Type B pancreatic cell (in vitro differentiated cells): ENCODE measurements around the gene ATG16L2. TPM values are rescaled to one million over a fixed set of nuclear protein-coding genes. Genes with fewer than 3 reads are reported as not detected.
A peak's percentile ranks its signal among the peaks of the same experiment; 100 is the strongest.
"Not testable (repeated sequence)": the region's sequence is repeated elsewhere in the genome, so short reads cannot be mapped to it uniquely, and the experiment has no call there.

Source experiments
- DNase-seq: peaks from one replicate; pipeline ENCODE4 v3.0.0; 2021; ENCODE audit warnings: mixed read lengths; ENCODE audit not compliant: unreplicated experiment; ENCODE audit errors: extremely low spot score
- H3K27ac Mint-ChIP-seq: 2 replicates; pipeline ENCODE4 v1.8.0; 2021; ENCODE audit warnings: mild to moderate bottlenecking, mixed read lengths
- H3K27me3 Mint-ChIP-seq: 2 replicates; pipeline ENCODE4 v1.8.0; 2021; ENCODE audit warnings: mixed read lengths
- H3K36me3 Mint-ChIP-seq: 2 replicates; pipeline ENCODE4 v1.8.0; 2021; ENCODE audit warnings: mixed read lengths
- H3K4me1 Mint-ChIP-seq: one replicate; pipeline ENCODE4 v1.8.0; 2021; ENCODE audit warnings: mixed read lengths; ENCODE audit not compliant: unreplicated experiment
- H3K4me3 Mint-ChIP-seq: 2 replicates; pipeline ENCODE4 v1.8.0; 2021; ENCODE audit warnings: mild to moderate bottlenecking, mixed read lengths
- H3K9me3 Mint-ChIP-seq: 2 replicates; pipeline ENCODE4 v1.8.0; 2021; ENCODE audit warnings: mixed read lengths
- total RNA-seq: library from RNA; stranded (reverse); gene quantifications from 2 replicates; pipeline ENCODE4 v1.2.1, GENCODE V29; 2021; ENCODE audit warnings: low replicate concordance
- TF ChIP-seq, protein P1 (sequence below): fragments of 200-600 bp; sonication (generic); conservative IDR thresholded peaks from 2 replicates; pipeline ENCODE4 v1.5.0; 2021; ENCODE audit warnings: antibody characterized with exemption, mild to moderate bottlenecking

Gene ATG16L2
- total RNA-seq, 1 donor from 2014 or later: 29.5 TPM

DNA sequence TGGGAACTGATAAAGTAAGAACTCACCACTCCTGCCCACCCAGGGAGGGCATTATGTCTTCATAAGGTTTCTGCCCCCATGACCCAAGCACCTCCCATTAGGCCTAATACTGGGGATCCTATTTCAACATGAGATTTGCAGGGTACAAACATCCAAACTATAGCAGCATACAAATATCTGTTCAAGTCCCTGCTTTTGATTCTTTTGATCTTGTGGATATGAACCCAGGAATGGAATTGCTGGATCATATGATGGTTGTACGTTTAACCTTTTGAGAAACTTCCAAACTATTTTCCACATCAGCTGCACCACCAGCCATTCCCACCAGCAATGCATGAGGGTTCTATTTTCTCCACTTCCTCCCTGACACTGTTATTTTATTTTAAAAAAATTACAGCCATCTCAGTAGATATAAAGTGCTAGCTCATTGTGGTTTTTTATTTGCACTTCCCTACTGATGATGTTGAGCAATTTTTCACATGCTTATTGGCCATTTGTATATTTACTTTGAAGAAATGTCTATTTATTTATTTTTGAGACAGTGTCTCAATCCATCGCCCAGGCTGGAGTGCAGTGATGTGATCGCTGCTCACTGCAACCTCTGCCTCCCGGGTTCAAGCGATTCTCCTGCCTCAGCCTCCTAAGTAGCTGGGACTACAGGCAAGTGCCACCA lies 7.1 kb upstream of the ATG16L2 start:
- Mint-ChIP-seq H3K36me3 (peaks cover 8% of the 10 kb centered on the region), H3K4me1 (peaks cover 13% of the 10 kb centered on the region), H3K4me3 (no peak overlapping the region), H3K27me3 (no peaks in the 10 kb centered on the region), H3K27ac (no peak overlapping the region), H3K9me3 (no peaks in the 10 kb centered on the region)
- DNase-seq: no peak
- TF ChIP-seq, protein P1, sequence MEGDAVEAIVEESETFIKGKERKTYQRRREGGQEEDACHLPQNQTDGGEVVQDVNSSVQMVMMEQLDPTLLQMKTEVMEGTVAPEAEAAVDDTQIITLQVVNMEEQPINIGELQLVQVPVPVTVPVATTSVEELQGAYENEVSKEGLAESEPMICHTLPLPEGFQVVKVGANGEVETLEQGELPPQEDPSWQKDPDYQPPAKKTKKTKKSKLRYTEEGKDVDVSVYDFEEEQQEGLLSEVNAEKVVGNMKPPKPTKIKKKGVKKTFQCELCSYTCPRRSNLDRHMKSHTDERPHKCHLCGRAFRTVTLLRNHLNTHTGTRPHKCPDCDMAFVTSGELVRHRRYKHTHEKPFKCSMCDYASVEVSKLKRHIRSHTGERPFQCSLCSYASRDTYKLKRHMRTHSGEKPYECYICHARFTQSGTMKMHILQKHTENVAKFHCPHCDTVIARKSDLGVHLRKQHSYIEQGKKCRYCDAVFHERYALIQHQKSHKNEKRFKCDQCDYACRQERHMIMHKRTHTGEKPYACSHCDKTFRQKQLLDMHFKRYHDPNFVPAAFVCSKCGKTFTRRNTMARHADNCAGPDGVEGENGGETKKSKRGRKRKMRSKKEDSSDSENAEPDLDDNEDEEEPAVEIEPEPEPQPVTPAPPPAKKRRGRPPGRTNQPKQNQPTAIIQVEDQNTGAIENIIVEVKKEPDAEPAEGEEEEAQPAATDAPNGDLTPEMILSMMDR: no peak

DNA sequence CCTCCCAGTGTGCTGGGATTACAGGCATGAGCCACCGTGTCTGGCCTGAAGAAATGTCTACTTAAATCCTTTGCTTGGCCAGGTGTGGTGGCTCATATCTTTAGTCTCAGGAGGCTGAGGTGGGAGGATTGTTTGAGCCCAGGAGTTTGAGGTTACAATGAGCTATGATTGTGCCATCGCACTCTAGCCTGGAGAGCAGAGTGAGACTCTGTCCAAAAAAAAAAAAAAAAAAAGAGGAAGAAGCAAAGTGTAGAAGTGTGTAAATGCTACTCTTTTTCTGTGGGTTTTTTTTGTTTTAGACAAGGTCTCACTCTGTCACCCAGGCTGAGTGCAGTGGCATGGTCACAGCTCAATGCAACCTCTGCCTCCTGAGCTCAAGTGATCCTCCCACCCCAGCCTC lies 6.4 kb upstream of the ATG16L2 start:
- TF ChIP-seq, protein P1: no peak
- no peak overlapping the region for H3K27ac Mint-ChIP-seq
- H3K4me1 Mint-ChIP-seq: peaks cover 17% of the 10 kb centered on the region

DNA sequence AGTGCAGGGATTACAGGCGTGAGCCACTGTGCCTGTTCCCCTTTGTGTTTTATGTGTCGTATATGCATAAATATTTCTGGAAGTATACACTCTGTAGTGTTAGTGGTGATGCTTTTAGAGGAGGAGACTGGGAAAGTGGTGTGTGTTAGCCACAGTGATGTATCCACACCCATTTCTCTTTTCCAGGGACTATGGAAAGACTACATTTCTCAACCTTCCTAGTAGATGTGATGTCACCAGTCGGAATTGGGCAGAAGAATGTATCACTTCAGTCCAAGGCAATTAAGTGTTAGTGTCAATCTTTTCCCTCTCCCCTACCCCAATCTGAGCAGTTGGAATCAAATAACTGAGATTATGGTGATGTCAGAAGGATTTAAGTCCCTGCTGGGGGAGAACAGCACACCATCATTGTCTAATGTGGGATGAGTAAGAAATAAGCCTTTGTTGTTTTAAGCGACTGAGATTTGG lies 5.8 kb upstream of the ATG16L2 start:
- Mint-ChIP-seq H3K27me3 (no peaks in the 10 kb centered on the region), H3K9me3 (no peaks in the 10 kb centered on the region), H3K4me1 (peaks cover 23% of the 10 kb centered on the region), H3K27ac (no peak overlapping the region), H3K36me3 (peaks cover 8% of the 10 kb centered on the region), H3K4me3 (no peak overlapping the region)
- TF ChIP-seq, protein P1: no peak
- no peak for DNase-seq

More for the DNA sequence above, 6.4 kb upstream of the ATG16L2 start:
- H3K27me3 Mint-ChIP-seq: no peaks in the 10 kb centered on the region
- DNase-seq: no peak
- peaks cover 8% of the 10 kb centered on the region for H3K36me3 Mint-ChIP-seq
- H3K9me3 Mint-ChIP-seq: no peaks in the 10 kb centered on the region
- H3K4me3 Mint-ChIP-seq: no peak overlapping the region

DNA sequence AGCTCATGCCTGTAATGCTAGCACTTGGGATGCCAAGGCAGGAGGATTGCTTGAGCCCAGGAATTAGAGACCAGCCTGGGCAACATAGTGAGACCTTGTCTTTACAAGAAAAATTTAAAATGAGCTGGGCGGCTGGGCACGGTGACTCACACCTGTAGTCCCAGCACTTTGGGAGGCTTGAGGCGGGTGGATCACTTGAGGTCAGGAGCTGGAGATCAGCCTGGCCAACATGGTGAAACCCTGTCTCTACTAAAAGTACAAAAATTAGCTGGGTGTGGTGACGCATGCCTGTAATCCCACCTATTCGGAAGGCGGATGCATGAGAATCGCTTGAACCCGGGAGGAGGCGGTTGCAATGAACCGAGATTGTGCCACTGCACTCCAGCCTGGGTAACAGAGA lies 2.5 kb upstream of the ATG16L2 start:
- H3K36me3 Mint-ChIP-seq, H3K9me3 Mint-ChIP-seq, DNase-seq, H3K27me3 Mint-ChIP-seq, H3K27ac Mint-ChIP-seq: not testable (repeated sequence)
- Mint-ChIP-seq H3K4me1 (peaks cover 23% of the 10 kb centered on the region), H3K4me3 (peak overlapping the region; percentile 54)

DNA sequence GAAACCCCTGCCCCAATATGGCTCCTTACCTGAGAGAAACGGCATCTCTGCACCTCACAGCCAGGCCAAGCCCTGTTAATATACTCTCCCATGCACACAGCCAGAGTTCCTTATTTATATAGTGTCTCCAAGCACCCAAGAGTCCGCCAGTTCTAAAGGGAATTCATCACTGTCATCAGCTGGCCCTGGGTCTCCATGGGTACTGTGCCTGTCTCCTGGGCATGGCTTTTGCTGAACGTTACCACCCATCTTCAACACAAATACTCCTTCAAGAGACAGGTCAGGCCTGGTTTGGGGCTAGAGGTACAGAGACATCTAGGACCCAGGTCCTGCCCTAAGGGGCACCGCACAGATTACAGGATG lies 1.6 kb upstream of the ATG16L2 start:
- Mint-ChIP-seq H3K27me3 (no peaks in the 10 kb centered on the region), H3K4me3 (peak overlapping the region; percentile 92), H3K9me3 (no peaks in the 10 kb centered on the region), H3K36me3 (peaks cover 8% of the 10 kb centered on the region), H3K4me1 (peaks cover 19% of the 10 kb centered on the region), H3K27ac (peak overlapping the region; percentile 92)
- TF ChIP-seq, protein P1: no peak
- DNase-seq: no peak

DNA sequence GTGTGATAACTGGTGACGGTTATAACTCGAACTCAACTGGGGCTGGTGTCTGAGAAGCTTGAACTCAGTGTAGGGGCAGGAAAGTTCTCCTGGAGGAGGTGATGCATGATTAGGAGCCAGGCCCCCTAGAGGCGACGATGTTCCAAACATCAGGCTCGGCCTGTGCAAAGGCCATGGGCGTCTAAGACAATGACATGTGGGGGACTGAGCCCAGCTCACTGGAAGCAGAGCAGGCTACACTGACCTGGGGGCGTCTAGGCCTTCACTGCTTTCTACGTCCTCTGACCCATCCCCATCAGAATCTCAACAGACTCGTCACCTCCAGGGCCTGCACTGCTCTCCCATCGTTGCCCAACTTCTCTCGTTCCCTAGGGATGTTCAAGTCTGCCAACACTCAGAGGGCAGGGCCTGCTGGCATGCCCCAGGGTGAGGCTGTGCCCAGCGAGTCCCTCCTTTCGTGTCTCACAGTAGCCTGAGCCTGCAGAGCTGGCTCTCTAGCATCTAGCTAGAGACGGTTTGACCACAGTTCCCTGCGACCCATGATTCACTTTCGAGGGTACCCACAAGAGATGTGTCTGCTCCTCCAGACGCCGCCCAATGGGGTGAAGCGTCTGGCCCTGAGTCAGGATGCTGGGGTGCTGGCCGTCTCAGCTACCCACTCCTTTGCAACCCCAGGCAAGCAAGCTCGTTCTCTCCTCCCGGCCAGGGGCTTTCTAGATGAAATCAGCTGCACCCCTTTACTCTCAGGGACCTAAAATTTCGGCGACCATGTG lies 1.1 kb upstream of the ATG16L2 start:
- TF ChIP-seq, protein P1: peak; percentile 75
- Mint-ChIP-seq H3K4me1 (peaks cover 19% of the 10 kb centered on the region), H3K27ac (peak overlapping the region; percentile 92)

More for the DNA sequence above, 1.1 kb upstream of the ATG16L2 start:
- Mint-ChIP-seq H3K27me3 (no peaks in the 10 kb centered on the region), H3K36me3 (peaks cover 8% of the 10 kb centered on the region), H3K9me3 (no peaks in the 10 kb centered on the region), H3K4me3 (peak overlapping the region; percentile 92)
- DNase-seq: no peak
